ENCODE results near the gene GBX1.

GRCh38 chr7:151197932-151198331 lies 30.4 kb upstream of the GBX1 start:
- no peak for TF ChIP-seq CTCF (conservative IDR thresholded peaks at IDR 0.05; ENCODE audit: low read depth, low read length)
- TF ChIP-seq RCOR1 (IDR thresholded peaks at IDR 0.05; ENCODE audit: insufficient replicate concordance, low read length) = no peak
- no peak for TF ChIP-seq POLR2A (IDR thresholded peaks at IDR 0.05; ENCODE audit: low read depth, low read length)
- no peak for TF ChIP-seq RAD21 (IDR thresholded peaks at IDR 0.05; ENCODE audit: low read length)
- TF ChIP-seq RFX5 (IDR thresholded peaks at IDR 0.05; ENCODE audit: low read depth, low read length) = no peak
- TF ChIP-seq FOS (IDR thresholded peaks at IDR 0.05; ENCODE audit: low read depth, low read length) = no peak
- no peak for TF ChIP-seq CHD1 (IDR thresholded peaks at IDR 0.05; ENCODE audit: low read depth, low read length)
